A375 (cell line): ENCODE data around the gene USP17L28. TPM values are rescaled to one million over a fixed set of nuclear protein-coding genes. Genes with fewer than 3 reads are reported as not detected.

Experiments
- total RNA-seq: library from RNA; depleted of rRNA; stranded (reverse); fragments of >200 nt; shearing (Covaris generic); gene quantifications from 2 replicates; pipeline ENCODE4 v1.2.3, GENCODE V29; 2014; rRNA removed

The USP17L28 gene, protein sequence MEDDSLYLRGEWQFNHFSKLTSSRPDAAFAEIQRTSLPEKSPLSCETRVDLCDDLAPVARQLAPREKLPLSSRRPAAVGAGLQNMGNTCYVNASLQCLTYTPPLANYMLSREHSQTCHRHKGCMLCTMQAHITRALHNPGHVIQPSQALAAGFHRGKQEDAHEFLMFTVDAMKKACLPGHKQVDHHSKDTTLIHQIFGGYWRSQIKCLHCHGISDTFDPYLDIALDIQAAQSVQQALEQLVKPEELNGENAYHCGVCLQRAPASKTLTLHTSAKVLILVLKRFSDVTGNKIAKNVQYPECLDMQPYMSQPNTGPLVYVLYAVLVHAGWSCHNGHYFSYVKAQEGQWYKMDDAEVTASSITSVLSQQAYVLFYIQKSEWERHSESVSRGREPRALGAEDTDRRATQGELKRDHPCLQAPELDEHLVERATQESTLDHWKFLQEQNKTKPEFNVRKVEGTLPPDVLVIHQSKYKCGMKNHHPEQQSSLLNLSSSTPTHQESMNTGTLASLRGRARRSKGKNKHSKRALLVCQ
- not detected in 2 replicates for total RNA-seq

DNA sequence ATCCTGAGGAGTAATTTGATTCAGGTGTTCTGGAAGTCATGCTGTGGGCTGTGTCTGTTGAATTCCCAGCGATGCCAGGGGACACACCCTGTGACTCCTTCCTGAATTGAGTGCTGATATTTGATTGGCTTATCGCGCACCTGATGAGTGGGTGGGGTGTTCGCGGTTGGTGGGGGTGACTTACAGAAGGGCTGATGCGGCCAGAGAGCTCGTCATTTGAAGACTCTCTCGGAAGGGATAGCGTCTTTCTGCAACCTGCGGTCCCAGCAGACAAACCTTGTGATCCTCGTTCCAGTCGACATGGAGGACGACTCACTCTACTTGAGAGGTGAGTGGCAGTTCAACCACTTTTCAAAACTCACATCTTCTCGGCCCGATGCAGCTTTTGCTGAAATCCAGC is at the start of gene USP17L28:
USP17L28 (plus strand) TSS at position 301 of the 400 bp plus-strand sequence; CDS start at position 301, 0 bp downstream.

DNA sequence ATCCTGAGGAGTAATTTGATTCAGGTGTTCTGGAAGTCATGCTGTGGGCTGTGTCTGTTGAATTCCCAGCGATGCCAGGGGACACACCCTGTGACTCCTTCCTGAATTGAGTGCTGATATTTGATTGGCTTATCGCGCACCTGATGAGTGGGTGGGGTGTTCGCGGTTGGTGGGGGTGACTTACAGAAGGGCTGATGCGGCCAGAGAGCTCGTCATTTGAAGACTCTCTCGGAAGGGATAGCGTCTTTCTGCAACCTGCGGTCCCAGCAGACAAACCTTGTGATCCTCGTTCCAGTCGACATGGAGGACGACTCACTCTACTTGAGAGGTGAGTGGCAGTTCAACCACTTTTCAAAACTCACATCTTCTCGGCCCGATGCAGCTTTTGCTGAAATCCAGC is 23.8 kb upstream of the USP17L28 start, which contains the start of gene USP17L24:
USP17L24 (plus strand) TSS at position 301 of the 400 bp plus-strand sequence; CDS start at position 301, 0 bp downstream.

GRCh38 chr4:9329611-9330010 is 19.1 kb upstream of the USP17L28 start, which contains the start of gene USP17L25:
TSS of gene USP17L25 (plus strand) at chr4:9329911. CDS start at chr4:9329911, 0 bp downstream.

DNA sequence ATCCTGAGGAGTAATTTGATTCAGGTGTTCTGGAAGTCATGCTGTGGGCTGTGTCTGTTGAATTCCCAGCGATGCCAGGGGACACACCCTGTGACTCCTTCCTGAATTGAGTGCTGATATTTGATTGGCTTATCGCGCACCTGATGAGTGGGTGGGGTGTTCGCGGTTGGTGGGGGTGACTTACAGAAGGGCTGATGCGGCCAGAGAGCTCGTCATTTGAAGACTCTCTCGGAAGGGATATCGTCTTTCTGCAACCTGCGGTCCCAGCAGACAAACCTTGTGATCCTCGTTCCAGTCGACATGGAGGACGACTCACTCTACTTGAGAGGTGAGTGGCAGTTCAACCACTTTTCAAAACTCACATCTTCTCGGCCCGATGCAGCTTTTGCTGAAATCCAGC is 14.3 kb upstream of the USP17L28 start, which contains the start of gene USP17L26:
USP17L26 (plus strand) TSS at position 301 of the 400 bp plus-strand sequence; CDS start at position 301, 0 bp downstream.

GRCh38 chr4:9339103-9339502 is 9.6 kb upstream of the USP17L28 start, which contains the start of gene USP17L5:
TSS of gene USP17L5 (plus strand) at chr4:9339403. CDS start at chr4:9339403, 0 bp downstream.

DNA sequence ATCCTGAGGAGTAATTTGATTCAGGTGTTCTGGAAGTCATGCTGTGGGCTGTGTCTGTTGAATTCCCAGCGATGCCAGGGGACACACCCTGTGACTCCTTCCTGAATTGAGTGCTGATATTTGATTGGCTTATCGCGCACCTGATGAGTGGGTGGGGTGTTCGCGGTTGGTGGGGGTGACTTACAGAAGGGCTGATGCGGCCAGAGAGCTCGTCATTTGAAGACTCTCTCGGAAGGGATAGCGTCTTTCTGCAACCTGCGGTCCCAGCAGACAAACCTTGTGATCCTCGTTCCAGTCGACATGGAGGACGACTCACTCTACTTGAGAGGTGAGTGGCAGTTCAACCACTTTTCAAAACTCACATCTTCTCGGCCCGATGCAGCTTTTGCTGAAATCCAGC is 4.8 kb upstream of the USP17L28 start, which contains the start of gene USP17L27:
USP17L27 (plus strand) TSS at position 301 of the 400 bp plus-strand sequence; CDS start at position 301, 0 bp downstream.

GRCh38 chr4:9353338-9353737 is 4.6 kb downstream of the USP17L28 start, which contains the start of gene USP17L29:
TSS of gene USP17L29 (plus strand) at chr4:9353638. CDS start at chr4:9353638, 0 bp downstream.

DNA sequence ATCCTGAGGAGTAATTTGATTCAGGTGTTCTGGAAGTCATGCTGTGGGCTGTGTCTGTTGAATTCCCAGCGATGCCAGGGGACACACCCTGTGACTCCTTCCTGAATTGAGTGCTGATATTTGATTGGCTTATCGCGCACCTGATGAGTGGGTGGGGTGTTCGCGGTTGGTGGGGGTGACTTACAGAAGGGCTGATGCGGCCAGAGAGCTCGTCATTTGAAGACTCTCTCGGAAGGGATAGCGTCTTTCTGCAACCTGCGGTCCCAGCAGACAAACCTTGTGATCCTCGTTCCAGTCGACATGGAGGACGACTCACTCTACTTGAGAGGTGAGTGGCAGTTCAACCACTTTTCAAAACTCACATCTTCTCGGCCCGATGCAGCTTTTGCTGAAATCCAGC is 14.1 kb downstream of the USP17L28 start, which contains the start of gene USP17L30:
USP17L30 (plus strand) TSS at position 301 of the 400 bp plus-strand sequence; CDS start at position 301, 0 bp downstream.

Other genes with a start within 250 kb of the USP17L28 start
- not detected in 2 replicates for gene FAM90A26, start 178.5 kb upstream of the USP17L28 start, total RNA-seq
- gene USP17L10, start 138.2 kb upstream of the USP17L28 start, total RNA-seq: not detected in 2 replicates
- not detected in 2 replicates for gene USP17L11, start 133.5 kb upstream of the USP17L28 start, total RNA-seq
- gene USP17L12, start 128.7 kb upstream of the USP17L28 start, total RNA-seq: not detected in 2 replicates
- not detected in 2 replicates for gene USP17L13, start 124.0 kb upstream of the USP17L28 start, total RNA-seq
- gene USP17L15, start 114.5 kb upstream of the USP17L28 start, total RNA-seq: not detected in 2 replicates
- gene USP17L17, start 105.0 kb upstream of the USP17L28 start, total RNA-seq: not detected in 2 replicates
- not detected in 2 replicates for gene USP17L18, start 100.3 kb upstream of the USP17L28 start, total RNA-seq
- not detected in 2 replicates for gene USP17L19, start 95.5 kb upstream of the USP17L28 start, total RNA-seq
- gene USP17L20, start 90.8 kb upstream of the USP17L28 start, total RNA-seq: not detected in 2 replicates
- not detected in 2 replicates for gene USP17L21, start 86.0 kb upstream of the USP17L28 start, total RNA-seq
- not detected in 2 replicates for gene USP17L22, start 81.3 kb upstream of the USP17L28 start, total RNA-seq
- gene USP17L24, start 23.7 kb upstream of the USP17L28 start, total RNA-seq: not detected in 2 replicates
- not detected in 2 replicates for gene USP17L25, start 19.0 kb upstream of the USP17L28 start, total RNA-seq
- not detected in 2 replicates for gene USP17L26, start 14.2 kb upstream of the USP17L28 start, total RNA-seq
- gene USP17L5, start 9.5 kb upstream of the USP17L28 start, total RNA-seq: not detected in 2 replicates
- gene USP17L27, start 4.7 kb upstream of the USP17L28 start, total RNA-seq: not detected in 2 replicates
- gene USP17L29, start 4.7 kb downstream of the USP17L28 start, total RNA-seq: not detected in 2 replicates
- gene USP17L30, start 14.2 kb downstream of the USP17L28 start, total RNA-seq: not detected in 2 replicates
- gene DEFB131A, start 95.5 kb downstream of the USP17L28 start, total RNA-seq: not detected in 2 replicates